Heart left ventricle (tissue), 16 donors: ENCODE results near the gene NANOS2. TPM values are rescaled to one million over a fixed set of nuclear protein-coding genes. Genes with fewer than 3 reads are reported as not detected.

Source experiments
- ATAC-seq, 4 donors: fragments of 200-7000 bp; cut with Tn5 transposase; one replicate each; pipeline ENCODE4 v1.9.1; 2020 to 2022; ENCODE audit warnings: moderate library complexity in 4 of 4, mild to moderate bottlenecking in 3 of 4, moderate number of reproducible peaks in 1 of 4
- DNase-seq, 5 donors: peaks; one replicate each; pipeline ENCODE4 v3.0.0-alpha.2; 2020
- H3K27ac ChIP-seq, 12 donors: fragments of 200-600 bp; sonication (generic) in 4 of 12; one replicate each; pipeline versions ENCODE4 v1.5.0 to v1.8.0; 2016 to 2022; ENCODE audit warnings: mild to moderate bottlenecking in 2 of 12
- H3K27me3 ChIP-seq, 9 donors: fragments of 200-600 bp; sonication (generic) in 2 of 9; one replicate each; pipeline versions ENCODE4 v1.5.1 to v1.8.0; 2016 to 2022; ENCODE audit warnings: mild to moderate bottlenecking in 3 of 9
- H3K36me3 ChIP-seq, 9 donors: fragments of 200-600 bp; sonication (generic) in 2 of 9; one replicate each; pipeline versions ENCODE4 v1.5.0 to v1.8.0; 2018 to 2022; ENCODE audit warnings: mild to moderate bottlenecking in 2 of 9
- H3K4me1 ChIP-seq, 12 donors: fragments of 200-600 bp; sonication (generic) in 4 of 12; one replicate each; pipeline versions ENCODE4 v1.5.0 to v1.8.0; 2016 to 2022; ENCODE audit warnings: mild to moderate bottlenecking in 3 of 12
- H3K4me3 ChIP-seq, 12 donors: fragments of 200-600 bp; sonication (generic) in 4 of 12; one replicate each; pipeline versions ENCODE4 v1.5.0 to v1.8.0; 2017 to 2022; ENCODE audit warnings: mild to moderate bottlenecking in 9 of 12, moderate library complexity in 4 of 12
- H3K9me3 ChIP-seq, 12 donors: fragments of 200-600 bp; sonication (generic) in 4 of 12; one replicate each; pipeline versions ENCODE4 v1.5.0 to v1.8.0; 2016 to 2022; ENCODE audit warnings: mild to moderate bottlenecking in 1 of 12
- CTCF ChIP-seq, 12 donors: fragments of 200-600 bp; sonication (generic) in 4 of 12; IDR thresholded peaks; one replicate each; pipeline versions ENCODE4 v1.5.0 to v1.8.0; 2018 to 2022; ENCODE audit warnings: antibody characterized with exemption in 12 of 12, mild to moderate bottlenecking in 5 of 12
- POLR2A ChIP-seq, 2 donors: fragments of 450-650 bp; IDR thresholded peaks; one replicate each; pipeline ENCODE4 v1.6.1; 2017; ENCODE audit warnings: antibody characterized with exemption in 2 of 2, mild to moderate bottlenecking in 2 of 2, moderate library complexity in 2 of 2
- WGBS, 4 donors: extraction: QIAGEN DNeasy Blood & Tissue Kit in 2 of 4; methylation state at CpG; one replicate each; pipeline versions ENCODE4 v1.1.5 to v1.1.7; 2013 to 2018; 5-methylcytosine and 5-hydroxymethylcytosine counted together
- intact Hi-C, 10 donors: fragments of 100-400 bp; cut with DNase I; formaldehyde crosslinking; loops; one replicate each; pipeline versions ENCODE4 v1.11.1 to v1.14.2; 2022
- polyA plus RNA-seq, 2 donors: library from polyadenylated mRNA; stranded (reverse); fragments of 200-250 nt; gene quantifications; one replicate each; pipeline ENCODE4 v1.2.3, GENCODE V29; 2013
- total RNA-seq, 9 donors: library from RNA; depleted of rRNA in 2 of 9; stranded (reverse); fragments of >200 nt in 2 of 9; fragmentation: NEBNext Ultra II Directional in 3 of 9; extraction: Animal tissue kit (Norgen Biotek cat#: 25700) in 3 of 9; gene quantifications; one replicate each; pipeline versions ENCODE4 v1.1.0 to v1.2.4, GENCODE V29; 2016 to 2023
- donor health status: ischemic (EF 13 %, LVEDD 7.1; RV severe dilation, severe dysfunction).
- donor health status: healthy with polysubstance abuse.
- donor health status: DM: no; HTN: yes; CAD: no.
- donor health status: DM: no; HTN: no; CAD: no.
- donor health status: ischemic (EF 25% LVEDD 6.9; RV normal size, moderate dysfunction).
- donor health status: ischemic (EF 25% LVEDD 5.7; RV mildly dilated, moderate dysfunction).
- donor health status: healthy.
- donor health status: DM: yes; HTN: yes; CAD: no.
- donor health status: ischemic (EF 35%, LVEDD 5.7; RV mildly dilated, moderate dysfunction).
- donor health status: nonischemic (EF 11% LVEDD 7.7; RV severe dilation, severe dysfunction).
- donor health status: DM: yes; HTN: yes; CAD: no.
- donor health status: PGD.
- donor health status: ischemic (EF 29% LVEDD 5.4; RV normal size, mild dysfunction).
- donor health status: nonischemic (EF 23%, LVEDD 6.1; RV moderate dilation, normal function).

Gene NANOS2
- total and polyA plus RNA-seq, 11 donors, result not detected

- ATAC-seq, result no peak
- no peak for TF ChIP-seq CTCF (IDR thresholded peaks at IDR 0.05)
- TF ChIP-seq POLR2A (IDR thresholded peaks at IDR 0.05), result no peak
- WGBS, 4 donors, result 2 to 3% (median 3%) methylated on average over 20 to 22 of the region's 22 CpGs
- H3K4me3 ChIP-seq, result peak overlapping the region; percentile 7 to 98 (median 92)
- peaks cover 0 to 27% (median 21%) of the 10 kb centered on the region in 9 donors for H3K36me3 ChIP-seq
- no peak for DNase-seq
- H3K27me3 ChIP-seq, result peaks cover 8 to 27% (median 16%) of the 10 kb centered on the region in 9 donors
- no peaks in the 10 kb centered on the region for H3K9me3 ChIP-seq
- intact Hi-C loops, result loop anchor here in 3 of 10 donors (1.0 to 5.0 kb wide), 2 partner anchors 23 to 154 kb away; partner anchors contain the start of gene IRF2BP1 (in 3 of the 3)
- peak overlapping the region in 3 of 12 donors; percentile 91 to 96 (median 94) for H3K27ac ChIP-seq
- H3K4me1 ChIP-seq, result peaks cover 0 to 28% (median 21%) of the 10 kb centered on the region in 12 donors
Observed at GRCh38 chr19:45863335-45863839, 51.2 kb downstream of the NANOS2 start.

Other genes with a start within 250 kb of the NANOS2 start
- gene GIPR, start 246.6 kb downstream of the NANOS2 start, total RNA-seq, result 1 to 10 TPM in 7 of 9 donors, under 1 TPM in 2; 0.64 to 7.1 (median 4.8) TPM
- 1 to 10 TPM; 1.9 to 8.1 TPM for gene GIPR, start 246.6 kb downstream of the NANOS2 start, polyA plus RNA-seq
- 100 to 1,000 TPM; 149 to 343 (median 248) TPM for gene SNRPD2, start 222.8 kb downstream of the NANOS2 start, total RNA-seq
- gene SNRPD2, start 222.8 kb downstream of the NANOS2 start, polyA plus RNA-seq, result 100 to 1,000 TPM; 318 to 343 TPM
- 1 to 10 TPM; 1.5 to 5.5 (median 2.8) TPM for gene QPCTL, start 222.1 kb downstream of the NANOS2 start, total RNA-seq
- gene QPCTL, start 222.1 kb downstream of the NANOS2 start, polyA plus RNA-seq, result 1 to 10 TPM; 2.9 to 4.5 TPM
- gene FBXO46, start 183.9 kb downstream of the NANOS2 start, total RNA-seq, result 10 to 100 TPM in 6 of 9 donors, 1 to 10 TPM in 3; 9.1 to 17.8 (median 10.3) TPM
- gene FBXO46, start 183.9 kb downstream of the NANOS2 start, polyA plus RNA-seq, result 1 to 10 TPM; 7.2 TPM
- gene MEIOSIN, start 181.3 kb downstream of the NANOS2 start, total RNA-seq, result not detected
- gene MEIOSIN, start 181.3 kb downstream of the NANOS2 start, polyA plus RNA-seq, result not detected
- 10 to 100 TPM; 16.2 to 24.0 (median 22.9) TPM for gene SIX5, start 145.5 kb downstream of the NANOS2 start, total RNA-seq
- gene SIX5, start 145.5 kb downstream of the NANOS2 start, polyA plus RNA-seq, result 10 to 100 TPM; 13.7 to 21.9 TPM
- 100 to 1,000 TPM; 131 to 778 (median 273) TPM for gene DMPK, start 132.3 kb downstream of the NANOS2 start, total RNA-seq
- gene DMPK, start 132.3 kb downstream of the NANOS2 start, polyA plus RNA-seq, result 100 to 1,000 TPM; 382 to 458 TPM
- 100 to 1,000 TPM in 1 of 9 donors, 10 to 100 TPM in 8; 47.2 to 109 (median 67.3) TPM for gene DMWD, start 121.9 kb downstream of the NANOS2 start, total RNA-seq
- gene DMWD, start 121.9 kb downstream of the NANOS2 start, polyA plus RNA-seq, result 10 to 100 TPM; 41.8 to 67.3 TPM
- not detected for gene RSPH6A, start 99.5 kb downstream of the NANOS2 start, total RNA-seq
- gene RSPH6A, start 99.5 kb downstream of the NANOS2 start, polyA plus RNA-seq, result not detected
- gene SYMPK, start 51.6 kb downstream of the NANOS2 start, total RNA-seq, result 10 to 100 TPM; 21.9 to 47.7 (median 34.8) TPM
- 10 to 100 TPM; 32.4 to 34.3 TPM for gene SYMPK, start 51.6 kb downstream of the NANOS2 start, polyA plus RNA-seq
- gene FOXA3, start 50.5 kb downstream of the NANOS2 start, total RNA-seq, result not detected
- gene FOXA3, start 50.5 kb downstream of the NANOS2 start, polyA plus RNA-seq, result under 1 TPM in 1 of 2 donors, not detected in 1; 0.07 TPM
- gene IRF2BP1, start 28.6 kb downstream of the NANOS2 start, total RNA-seq, result 10 to 100 TPM; 17.7 to 40.0 (median 19.6) TPM
- gene IRF2BP1, start 28.6 kb downstream of the NANOS2 start, polyA plus RNA-seq, result 10 to 100 TPM; 13.6 to 14.5 TPM
- 10 to 100 TPM in 5 of 9 donors, 1 to 10 TPM in 4; 8.3 to 16.0 (median 10.6) TPM for gene MYPOP, start 12.2 kb downstream of the NANOS2 start, total RNA-seq
- 1 to 10 TPM; 7.9 to 8.7 TPM for gene MYPOP, start 12.2 kb downstream of the NANOS2 start, polyA plus RNA-seq
- gene NOVA2, start 59.1 kb upstream of the NANOS2 start, total RNA-seq, result 10 to 100 TPM in 1 of 9 donors, 1 to 10 TPM in 8; 2.2 to 10.0 (median 4.8) TPM
- gene NOVA2, start 59.1 kb upstream of the NANOS2 start, polyA plus RNA-seq, result 1 to 10 TPM; 2.6 to 5.2 TPM
- gene CCDC61, start 80.7 kb upstream of the NANOS2 start, total RNA-seq, result 10 to 100 TPM in 2 of 9 donors, 1 to 10 TPM in 7; 4.1 to 13.7 (median 7.1) TPM
- 1 to 10 TPM; 6.4 to 6.8 TPM for gene CCDC61, start 80.7 kb upstream of the NANOS2 start, polyA plus RNA-seq
- 1 to 10 TPM in 1 of 9 donors, under 1 TPM in 2, not detected in 6; 0.43 to 3.9 (median 0.63) TPM for gene PGLYRP1, start 108.3 kb upstream of the NANOS2 start, total RNA-seq
- gene PGLYRP1, start 108.3 kb upstream of the NANOS2 start, polyA plus RNA-seq, result under 1 TPM in 1 of 2 donors, not detected in 1; 0.24 TPM
- not detected for gene IGFL4, start 126.2 kb upstream of the NANOS2 start, total RNA-seq
- gene IGFL4, start 126.2 kb upstream of the NANOS2 start, polyA plus RNA-seq, result not detected
- gene IGFL3, start 209.9 kb upstream of the NANOS2 start, total RNA-seq, result not detected
- gene IGFL3, start 209.9 kb upstream of the NANOS2 start, polyA plus RNA-seq, result not detected
- gene IGFL2, start 233.5 kb upstream of the NANOS2 start, total RNA-seq, result 1 to 10 TPM in 1 of 9 donors, not detected in 8; 1.4 TPM
- gene IGFL2, start 233.5 kb upstream of the NANOS2 start, polyA plus RNA-seq, result not detected